GM18507 (cell line): ENCODE results near the gene JPT2.
"Not testable (repeated sequence)": the region's sequence is repeated elsewhere in the genome, so short reads cannot be mapped to it uniquely, and the experiment has no call there.

ENCODE experiments used
- DNase-seq: peaks from one replicate; pipeline ENCODE4 v3.0.0; 2011; ENCODE audit warnings: low read depth; ENCODE audit not compliant: insufficient read length; ENCODE audit errors: extremely low spot score
- FAIRE-seq: peaks from 2 replicates; lab custom pipeline; 2011; peaks lifted over from hg19 to GRCh38; lab: Jason Lieb, UNC

Gene JPT2

DNA sequence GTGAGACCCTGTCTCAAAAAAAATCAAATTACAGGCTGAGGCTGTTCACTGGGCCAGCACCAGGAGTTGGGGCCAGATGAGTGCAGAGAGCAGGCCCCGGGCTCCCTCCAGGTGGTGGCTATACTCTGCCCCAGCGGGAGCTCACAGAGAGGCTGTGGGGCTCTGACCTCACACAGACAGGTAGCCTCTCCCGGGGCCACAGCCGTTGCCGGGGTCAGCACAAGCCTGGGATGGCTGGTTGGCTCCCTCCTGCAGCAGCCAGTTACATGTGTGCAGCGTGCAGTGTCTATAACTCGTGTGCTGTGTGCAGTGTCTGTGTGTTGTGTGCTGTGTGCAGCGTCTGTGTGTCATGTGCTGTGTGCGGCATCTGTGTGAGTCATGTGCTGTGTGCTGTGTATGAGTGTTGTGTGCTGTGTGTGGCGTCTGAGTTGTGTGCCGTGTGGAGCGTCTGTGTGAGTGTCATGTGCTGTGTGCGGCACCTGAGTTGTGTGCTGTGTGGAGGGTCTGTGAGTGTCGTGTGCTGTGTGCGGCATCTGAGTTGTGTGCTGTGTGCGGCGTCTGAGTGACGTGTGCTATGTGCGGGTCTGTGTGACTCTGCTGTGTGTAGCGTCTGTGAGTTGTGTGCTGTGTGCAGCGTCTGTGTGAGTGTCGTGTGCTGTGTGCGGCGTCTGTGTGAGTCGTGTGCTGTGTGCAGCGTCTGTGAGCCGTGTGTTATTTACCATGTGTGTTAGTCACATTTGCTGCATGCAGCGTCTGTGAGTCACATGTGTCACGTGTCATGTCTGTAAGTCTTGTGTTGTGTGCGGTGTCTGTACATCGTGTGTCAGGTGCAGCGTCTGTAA, 48.8 kb downstream of the JPT2 start:
- DNase-seq (no peak), FAIRE-seq (no peak)

- FAIRE-seq (no peak), DNase-seq (no peak)
These were observed 49.9 kb downstream of the JPT2 start for GRCh38 chr16:1727651-1728624.

DNA sequence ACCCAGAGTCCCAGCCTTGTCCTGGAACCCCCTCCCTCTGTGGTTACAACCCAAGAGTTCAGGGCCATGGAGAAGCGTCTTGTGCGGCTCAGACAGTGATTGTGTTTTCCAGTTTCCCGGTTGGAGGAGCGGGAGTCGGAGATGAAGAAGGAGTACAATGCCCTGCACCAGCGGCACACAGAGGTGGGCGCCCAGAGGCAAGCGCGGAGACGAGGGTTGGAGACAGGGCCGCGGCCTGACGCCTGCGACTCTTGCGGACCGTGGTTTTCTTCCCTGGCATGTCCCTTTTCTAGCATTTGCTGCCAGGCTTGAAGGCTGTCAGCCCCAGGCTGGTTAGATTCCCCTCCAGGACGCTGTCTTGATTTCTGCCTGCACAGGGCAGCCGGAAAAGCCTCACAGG, 50.9 kb downstream of the JPT2 start:
- no peak for DNase-seq
- FAIRE-seq, result no peak

- no peak for FAIRE-seq
- DNase-seq, result no peak
These were observed 51.4 kb downstream of the JPT2 start for GRCh38 chr16:1729445-1729844.

DNA sequence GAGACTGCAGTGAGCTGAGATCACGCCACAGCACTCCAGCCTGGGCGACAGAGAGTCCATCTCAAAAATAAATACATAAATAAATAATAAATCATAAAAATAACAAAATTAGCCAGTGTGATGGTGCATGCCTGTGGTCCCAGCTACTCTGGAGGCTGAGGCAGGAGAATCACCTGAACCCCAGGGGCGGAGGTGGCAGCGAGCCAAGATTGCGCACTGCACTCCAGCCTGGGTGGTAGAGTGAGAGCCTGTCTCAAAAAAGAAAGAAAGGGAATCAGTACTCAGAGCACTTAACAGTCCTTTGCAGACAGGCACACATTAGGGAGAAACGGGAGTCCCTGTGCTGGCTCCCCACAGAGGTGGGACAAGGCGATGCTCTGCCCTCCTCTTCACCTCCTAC, 53.0 kb downstream of the JPT2 start:
- FAIRE-seq (no peak), DNase-seq (no peak)

GRCh38 chr16:1731603-1732002, 53.5 kb downstream of the JPT2 start:
- no peak for DNase-seq
- no peak for FAIRE-seq

DNA sequence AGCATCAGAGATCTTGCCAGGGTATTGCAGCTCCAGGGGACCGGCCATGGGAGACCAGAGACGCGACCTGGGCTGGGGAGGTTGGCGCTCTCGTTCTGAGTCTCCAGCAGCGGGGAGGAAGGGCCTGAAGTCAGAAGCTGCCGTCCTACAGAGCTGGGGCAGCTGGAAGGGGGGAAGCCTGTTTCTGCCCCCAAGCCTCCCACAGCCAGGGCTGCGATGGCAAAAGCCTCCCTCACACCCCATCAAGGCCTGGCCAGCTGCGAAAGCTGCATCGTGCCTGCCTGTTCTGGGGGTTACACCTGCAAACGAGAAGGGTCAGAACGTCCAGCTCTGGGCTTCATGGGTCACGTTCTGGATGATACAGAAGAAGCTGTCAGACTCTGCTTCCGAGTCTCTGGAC, 54.0 kb downstream of the JPT2 start:
- DNase-seq (no peak), FAIRE-seq (no peak)

- FAIRE-seq, DNase-seq: not testable (repeated sequence)
These were observed 54.5 kb downstream of the JPT2 start for GRCh38 chr16:1732551-1732987.

DNA sequence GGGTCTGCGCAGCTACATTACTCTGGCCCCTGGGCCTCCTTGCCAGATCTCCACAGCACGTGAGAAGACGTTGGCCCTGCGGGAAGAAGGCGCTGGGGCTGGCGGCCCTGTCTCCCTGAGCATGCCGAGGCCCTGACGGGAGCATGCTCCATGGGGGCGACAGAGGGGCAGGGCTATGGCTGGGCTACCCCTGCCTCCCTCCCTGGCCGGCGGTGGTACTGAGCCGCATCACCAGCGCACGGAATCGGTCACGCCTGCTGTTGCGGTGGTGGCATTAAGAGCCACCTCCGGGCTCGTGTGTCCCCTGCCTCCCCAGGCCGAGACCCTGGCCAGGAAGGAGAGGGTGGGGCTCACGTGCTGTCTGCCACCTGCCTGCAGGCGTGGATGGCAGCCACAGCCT, 56.0 kb downstream of the JPT2 start:
- DNase-seq (no peak), FAIRE-seq (no peak)

DNA sequence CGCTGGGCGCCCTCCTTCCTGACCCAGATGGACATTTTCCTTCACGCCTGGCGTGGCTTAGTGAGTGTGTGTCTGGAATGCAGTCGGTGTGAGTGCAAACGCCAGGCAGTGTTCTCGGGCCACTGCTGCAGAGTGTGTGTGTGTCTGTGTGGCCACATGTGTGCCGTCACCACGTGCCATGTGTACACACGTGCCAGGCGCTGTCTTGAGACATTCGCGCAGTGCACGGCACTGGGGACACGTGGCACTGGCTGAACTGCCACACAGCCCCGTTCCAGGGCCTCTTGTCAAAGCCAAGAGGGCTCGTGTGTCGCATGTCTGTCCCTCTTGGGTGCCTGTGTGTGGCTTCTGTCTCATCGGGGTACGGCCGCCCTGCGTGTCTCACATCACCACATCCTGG, 56.7 kb downstream of the JPT2 start:
- no peak for DNase-seq
- no peak for FAIRE-seq

- DNase-seq, result no peak
These were observed 62.2 kb downstream of the JPT2 start for GRCh38 chr16:1740234-1740633.

GRCh38 chr16:1740781-1741490, 62.9 kb downstream of the JPT2 start:
- DNase-seq, result no peak
- no peak for FAIRE-seq

More at GRCh38 chr16:1740234-1740633, 62.2 kb downstream of the JPT2 start:
- no peak for FAIRE-seq

GRCh38 chr16:1741553-1742165, 63.6 kb downstream of the JPT2 start:
- FAIRE-seq (no peak), DNase-seq (no peak)

GRCh38 chr16:1743376-1744337, 65.6 kb downstream of the JPT2 start:
- no peak for DNase-seq
- FAIRE-seq, result no peak

- DNase-seq (no peak), FAIRE-seq (no peak)
These were observed 66.3 kb downstream of the JPT2 start for GRCh38 chr16:1744338-1744840.

- DNase-seq (no peak), FAIRE-seq (no peak)
These were observed 67.3 kb downstream of the JPT2 start for GRCh38 chr16:1745181-1745899.

GRCh38 chr16:1745900-1746692, 68.0 kb downstream of the JPT2 start:
- no peak for DNase-seq
- no peak for FAIRE-seq
